Keratinocyte (primary cell): ENCODE results near the gene TNFAIP8. TPM values are rescaled to one million over a fixed set of nuclear protein-coding genes. Genes with fewer than 3 reads are reported as not detected.

Source experiments
- DNase-seq: peaks from one replicate; pipeline ENCODE4 v3.0.0-alpha.2; 2011; ENCODE audit warnings: low read depth, missing footprints, low spot score
- FAIRE-seq: peaks from 2 replicates; lab custom pipeline; 2011; peaks lifted over from hg19 to GRCh38; lab: Jason Lieb, UNC
- H2AFZ ChIP-seq: 2 replicates; pipeline ENCODE4 v1.6.0; 2012; ENCODE audit warnings: low read length, control low read depth, inconsistent platforms; ENCODE audit not compliant: control insufficient read depth
- H3K27ac ChIP-seq: 2 replicates; pipeline ENCODE4 v1.5.1; 2011; ENCODE audit warnings: low read length; ENCODE audit not compliant: control insufficient read depth, insufficient read depth
- H3K27me3 ChIP-seq: 3 replicates; pipeline ENCODE4 v1.6.0; 2011; ENCODE audit warnings: low read length; ENCODE audit not compliant: control insufficient read depth, insufficient read depth; ENCODE audit errors: extremely low read depth
- H3K36me3 ChIP-seq, 2 experiments: 2 replicates in 1 of 2; 3 replicates in 1 of 2; pipeline ENCODE4 v1.5.1; 2011; ENCODE audit warnings: low read length in 2 of 2, mild to moderate bottlenecking in 1 of 2; ENCODE audit not compliant: control insufficient read depth in 2 of 2, insufficient read depth in 2 of 2; ENCODE audit errors: extremely low read depth in 1 of 2
- H3K4me1 ChIP-seq: 3 replicates; pipeline ENCODE4 v1.5.1; 2011; ENCODE audit warnings: low read length; ENCODE audit not compliant: control insufficient read depth, insufficient read depth; ENCODE audit errors: extremely low read depth
- H3K4me2 ChIP-seq: 3 replicates; pipeline ENCODE4 v1.6.0; 2011; ENCODE audit warnings: low read depth, low read length; ENCODE audit not compliant: control insufficient read depth, insufficient read depth; ENCODE audit errors: extremely low read depth
- H3K4me3 ChIP-seq, 3 experiments: fragments of 200-600 bp in 1 of 3; sonication (generic) in 1 of 3; 2 replicates in 2 of 3; 3 replicates in 1 of 3; pipeline ENCODE4 v1.5.1; 2011 to 2016; ENCODE audit warnings: low read length in 3 of 3, mild to moderate bottlenecking in 3 of 3, control low read depth in 2 of 3, inconsistent platforms in 1 of 3, low read depth in 1 of 3, mixed read lengths in 1 of 3, mixed run types in 1 of 3, moderate library complexity in 1 of 3; ENCODE audit not compliant: control insufficient read depth in 2 of 3, insufficient read depth in 2 of 3; ENCODE audit errors: extremely low read depth in 1 of 3
- H3K79me2 ChIP-seq: 2 replicates; pipeline ENCODE4 v1.6.0; 2012; ENCODE audit warnings: low read length; ENCODE audit not compliant: control insufficient read depth, insufficient read depth
- H3K9ac ChIP-seq: 3 replicates; pipeline ENCODE4 v1.6.0; 2011; ENCODE audit warnings: low read length; ENCODE audit not compliant: control insufficient read depth, insufficient read depth; ENCODE audit errors: extremely low read depth
- H3K9me1 ChIP-seq: 3 replicates; pipeline ENCODE4 v1.6.0; 2011; ENCODE audit warnings: low read length; ENCODE audit not compliant: control insufficient read depth, insufficient read depth; ENCODE audit errors: extremely low read depth
- H3K9me3 ChIP-seq: 2 replicates; pipeline ENCODE4 v1.5.1; 2012; ENCODE audit warnings: low read depth, low read length; ENCODE audit not compliant: control insufficient read depth
- H4K20me1 ChIP-seq: 3 replicates; pipeline ENCODE4 v1.6.0; 2011; ENCODE audit warnings: low read length; ENCODE audit not compliant: control insufficient read depth, insufficient read depth; ENCODE audit errors: extremely low read depth
- CTCF ChIP-seq, 3 experiments: IDR thresholded peaks in 1 of 3; conservative IDR thresholded peaks in 1 of 3; optimal IDR thresholded peaks in 1 of 3; 2 replicates in 2 of 3; 3 replicates in 1 of 3; pipeline versions ENCODE3 to v1.5.1; 2011; ENCODE audit warnings: low read length in 3 of 3, mild to moderate bottlenecking in 3 of 3, moderate library complexity in 2 of 3, control low read depth in 1 of 3, inconsistent platforms in 1 of 3; ENCODE audit not compliant: insufficient read depth in 2 of 3; ENCODE audit errors: extremely low read depth in 1 of 3
- EZH2 ChIP-seq: IDR thresholded peaks from one replicate; pipeline ENCODE4 v1.6.1; 2012; ENCODE audit warnings: inconsistent platforms, mild to moderate bottlenecking, low read length, moderate library complexity
- dilution Hi-C: fragments of 300-500 bp; cut with MboI; formaldehyde crosslinking; loops from one replicate; pipeline ENCODE4 v1.7.0; 2020; ENCODE audit warnings: low sequenced_read_pairs; ENCODE audit not compliant: extremely low pct_ligation_motif_present
- polyA plus RNA-seq, 5 experiments: library from polyadenylated mRNA; depleted of rRNA in 3 of 5; stranded (reverse) in 3 of 5; stranded (forward) in 1 of 5; unstranded in 1 of 5; fragments of >200 nt; gene quantifications; 1 replicate in 1 of 5; 2 replicates in 3 of 5; 3 replicates in 1 of 5; pipeline versions ENCODE4 v1.2.1 to v1.2.3, GENCODE V29; 2011 to 2012; ENCODE audit warnings: missing spikeins in 2 of 5, low read depth in 1 of 5, low replicate concordance in 1 of 5

Gene TNFAIP8
- polyA plus RNA-seq, 1 donor (not counting 4 experiments of a cell fraction or from before 2014, with no cell fraction given), result 20.8 TPM

- DNase-seq, result no peak
- Histone ChIP-seq H3K4me1 (peaks cover 44% of the 10 kb centered on the region), H3K9me1 (peaks cover 5% of the 10 kb centered on the region), H3K9me3 (no peaks in the 10 kb centered on the region), H4K20me1 (no peaks in the 10 kb centered on the region), H3K4me3 (no peak overlapping the region), H3K27ac (no peak overlapping the region), H3K79me2 (peaks cover 11% of the 10 kb centered on the region), H3K36me3 (peaks cover 0 to 2% of the 10 kb centered on the region in 2 experiments), H3K9ac (no peak overlapping the region), H2AFZ (no peak overlapping the region), H3K4me2 (no peak overlapping the region), H3K27me3 (no peaks in the 10 kb centered on the region)
- FAIRE-seq, result no peak
- TF ChIP-seq CTCF (optimal IDR thresholded peaks at IDR 0.05 in 1 of 3, IDR thresholded peaks at IDR 0.05 in 1 of 3, conservative IDR thresholded peaks at IDR 0.05 in 1 of 3; ENCODE audit: extremely low read depth in 1 of 3, insufficient read depth in 2 of 3, low read length in 3 of 3), result no peak
- no peak for TF ChIP-seq EZH2
- dilution Hi-C loops, result no loop called here
Measured at GRCh38 chr5:119336845-119337580, 18.8 kb upstream of the TNFAIP8 start.

- no peak for FAIRE-seq
- Histone ChIP-seq H3K4me2 (no peak overlapping the region), H3K9me3 (no peaks in the 10 kb centered on the region), H3K4me1 (peaks cover 34% of the 10 kb centered on the region), H3K9me1 (peaks cover 3% of the 10 kb centered on the region), H2AFZ (no peak overlapping the region), H3K79me2 (peaks cover 11% of the 10 kb centered on the region), H4K20me1 (no peaks in the 10 kb centered on the region), H3K36me3 (peaks cover 0 to 2% of the 10 kb centered on the region in 2 experiments), H3K27me3 (no peaks in the 10 kb centered on the region), H3K9ac (no peak overlapping the region), H3K27ac (no peak overlapping the region), H3K4me3 (no peak overlapping the region)
- DNase-seq, result no peak
- dilution Hi-C loops, result no loop called here
- TF ChIP-seq EZH2, result no peak
- TF ChIP-seq CTCF (optimal IDR thresholded peaks at IDR 0.05 in 1 of 3, IDR thresholded peaks at IDR 0.05 in 1 of 3, conservative IDR thresholded peaks at IDR 0.05 in 1 of 3; ENCODE audit: extremely low read depth in 1 of 3, insufficient read depth in 2 of 3, low read length in 3 of 3), result no peak
Measured at GRCh38 chr5:119338326-119338946, 17.4 kb upstream of the TNFAIP8 start.
